WTC11 (cell line): ENCODE data around the gene IFNA17.

Source experiments
- ATF2 ChIP-seq: sonication (generic); formaldehyde crosslinking; IDR thresholded peaks from 2 replicates; pipeline ENCODE4 v1.8.1; 2022; ENCODE audit warnings: low read depth, missing genetic modification reagents, borderline replicate concordance
- ATF3 ChIP-seq: sonication (generic); formaldehyde crosslinking; conservative IDR thresholded peaks from 2 replicates; pipeline ENCODE4 v1.8.1; 2022; ENCODE audit warnings: mild to moderate bottlenecking, missing genetic modification reagents
- CTCF ChIP-seq: fragments of 200-600 bp; IDR thresholded peaks from 2 replicates; pipeline ENCODE4 v1.8.0; 2022; ENCODE audit warnings: antibody characterized with exemption
- SMAD3 ChIP-seq: sonication (generic); formaldehyde crosslinking; IDR thresholded peaks from 2 replicates; pipeline ENCODE4 v1.8.0; 2022; ENCODE audit warnings: missing genetic modification reagents, mild to moderate bottlenecking, borderline replicate concordance
- TEAD4 ChIP-seq: sonication (generic); formaldehyde crosslinking; IDR thresholded peaks from 2 replicates; pipeline ENCODE4 v1.8.0; 2022; ENCODE audit warnings: mild to moderate bottlenecking, missing genetic modification reagents

- no peak for TF ChIP-seq CTCF
- TF ChIP-seq SMAD3: no peak
- no peak for TF ChIP-seq ATF2
- TF ChIP-seq ATF3: no peak
- no peak for TF ChIP-seq TEAD4 (CRISPR knock-in tag)
Observed at GRCh38 chr9:21205204-21205603, 22.8 kb downstream of the IFNA17 start.
